Ishikawa (cell line): ENCODE data around the gene ZNF304.

Source experiments
- CEBPB ChIP-seq: IDR thresholded peaks from 2 replicates; pipeline ENCODE4 v1.6.1; 2012
- CREB1 ChIP-seq: IDR thresholded peaks from 2 replicates; pipeline ENCODE4 v1.6.1; 2012; ENCODE audit warnings: low read depth
- EGR1 ChIP-seq: IDR thresholded peaks from 2 replicates; pipeline ENCODE4 v1.6.1; 2012
- EP300 ChIP-seq: IDR thresholded peaks from 2 replicates; pipeline ENCODE4 v1.6.1; 2012; ENCODE audit warnings: borderline replicate concordance
- FOXM1 ChIP-seq: IDR thresholded peaks from 2 replicates; pipeline ENCODE4 v1.6.1; 2012; ENCODE audit warnings: low read depth, borderline replicate concordance
- MAX ChIP-seq: IDR thresholded peaks from 2 replicates; pipeline ENCODE4 v1.6.1; 2012
- NFIC ChIP-seq: IDR thresholded peaks from 2 replicates; pipeline ENCODE4 v1.6.1; 2012
- RAD21 ChIP-seq: IDR thresholded peaks from 2 replicates; pipeline ENCODE4 v1.6.1; 2012; ENCODE audit warnings: low read depth
- REST ChIP-seq: IDR thresholded peaks from 2 replicates; pipeline ENCODE4 v1.6.1; 2012; ENCODE audit warnings: low read depth, mild to moderate bottlenecking
- TAF1 ChIP-seq: IDR thresholded peaks from 2 replicates; pipeline ENCODE4 v1.6.1; 2012; ENCODE audit warnings: low read depth, mild to moderate bottlenecking
- TCF12 ChIP-seq: IDR thresholded peaks from 2 replicates; pipeline ENCODE4 v1.6.1; 2012; ENCODE audit warnings: low read depth
- TEAD4 ChIP-seq: IDR thresholded peaks from 2 replicates; pipeline ENCODE4 v1.6.1; 2012
- USF1 ChIP-seq: IDR thresholded peaks from 2 replicates; pipeline ENCODE4 v1.6.1; 2012
- YY1 ChIP-seq: IDR thresholded peaks from 2 replicates; pipeline ENCODE4 v1.6.1; 2012; ENCODE audit warnings: low read depth
- ZBTB7A ChIP-seq: IDR thresholded peaks from 2 replicates; pipeline ENCODE4 v1.6.1; 2012; ENCODE audit warnings: low read depth

The ZNF304 gene

GRCh38 chr19:57398868-57399267, 47.8 kb downstream of the ZNF304 start:
- TF ChIP-seq YY1 (no peak), MAX (no peak), FOXM1 (no peak), EP300 (no peak), NFIC (no peak), ZBTB7A (no peak), EGR1 (no peak), TEAD4 (no peak)

- TF ChIP-seq EP300 (no peak), MAX (no peak), YY1 (no peak), REST (no peak), CREB1 (no peak), TCF12 (no peak), FOXM1 (no peak), EGR1 (no peak), CEBPB (no peak), USF1 (no peak), TAF1 (no peak)
These were observed 52.9 kb downstream of the ZNF304 start for GRCh38 chr19:57403737-57404563.

GRCh38 chr19:57406516-57407123, 55.5 kb downstream of the ZNF304 start:
- no peak for TF ChIP-seq TCF12
- peak; percentile 85 for TF ChIP-seq RAD21
- no peak for TF ChIP-seq ZBTB7A
- TF ChIP-seq CEBPB: peak; percentile 43; the same call in 1 of the 2 replicates
